NOMO-1 (cell line): ENCODE results near the gene MME.

Experiments used
- DNase-seq, 2 experiments: peaks; one replicate each; lab custom pipeline; 2025; ENCODE audit not compliant: unreplicated experiment in 2 of 2; lab: John Stamatoyannopoulos, UW

The MME gene

GRCh38 chr3:155229086-155229485, 149.0 kb downstream of the MME start:
- DNase-seq, result no peak

DNA sequence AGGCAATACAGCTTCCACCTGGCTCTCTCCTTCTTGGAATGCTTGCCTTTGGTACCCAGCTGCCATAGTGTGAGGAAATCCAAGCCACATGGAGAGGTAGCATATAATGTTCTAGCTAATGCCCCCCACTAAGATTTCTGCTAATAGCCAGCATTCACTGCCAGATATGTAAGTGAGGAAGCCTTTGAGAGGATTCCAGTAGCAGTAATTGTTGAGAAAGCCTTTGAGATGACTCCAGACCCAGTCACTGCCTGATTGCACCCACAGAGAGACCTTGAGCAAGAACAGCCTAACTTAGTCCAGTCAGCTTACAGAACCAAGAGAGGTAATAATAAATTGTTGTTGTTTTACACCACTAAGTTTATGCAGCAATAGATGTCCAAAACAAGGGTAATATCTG, 150.3 kb downstream of the MME start:
- no peak for DNase-seq

DNA sequence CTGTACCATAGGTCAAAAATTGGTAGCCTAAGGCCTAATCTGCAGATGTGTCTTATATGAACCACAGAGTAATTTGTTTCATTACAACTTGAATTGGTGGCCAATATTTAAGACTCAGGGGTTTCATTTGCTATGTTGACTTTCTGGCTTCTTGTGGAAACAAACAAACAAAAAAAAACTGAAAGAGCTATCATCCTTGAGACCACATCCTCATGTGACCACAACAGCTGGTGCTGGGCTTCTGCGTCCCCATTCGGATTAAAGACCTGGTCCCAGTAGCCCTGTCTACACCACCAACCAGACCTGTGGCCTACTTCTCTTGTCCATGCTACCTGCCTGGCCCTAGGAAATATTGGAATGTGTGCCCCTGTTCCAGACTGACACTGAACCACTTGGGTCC, 151.7 kb downstream of the MME start:
- no peak for DNase-seq

DNA sequence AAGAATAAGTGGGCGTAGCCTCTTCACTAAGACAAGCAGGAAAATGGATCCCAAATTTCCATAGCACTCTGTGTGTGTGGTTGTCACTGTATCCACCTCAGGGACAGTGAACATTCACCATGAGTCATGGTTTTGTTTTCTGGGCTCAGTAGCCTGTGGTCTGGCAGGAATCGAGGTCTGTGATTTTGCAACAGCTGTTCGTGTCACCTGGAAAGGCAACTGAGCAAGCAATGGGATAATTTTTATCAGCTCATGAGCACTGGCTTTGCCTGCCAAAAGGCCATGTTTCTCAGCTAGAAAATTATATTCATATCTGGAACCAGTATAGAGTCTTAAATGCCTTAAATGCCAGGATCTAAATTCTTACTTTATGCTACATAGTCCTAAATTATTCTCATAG, 152.5 kb downstream of the MME start:
- no peak for DNase-seq

DNA sequence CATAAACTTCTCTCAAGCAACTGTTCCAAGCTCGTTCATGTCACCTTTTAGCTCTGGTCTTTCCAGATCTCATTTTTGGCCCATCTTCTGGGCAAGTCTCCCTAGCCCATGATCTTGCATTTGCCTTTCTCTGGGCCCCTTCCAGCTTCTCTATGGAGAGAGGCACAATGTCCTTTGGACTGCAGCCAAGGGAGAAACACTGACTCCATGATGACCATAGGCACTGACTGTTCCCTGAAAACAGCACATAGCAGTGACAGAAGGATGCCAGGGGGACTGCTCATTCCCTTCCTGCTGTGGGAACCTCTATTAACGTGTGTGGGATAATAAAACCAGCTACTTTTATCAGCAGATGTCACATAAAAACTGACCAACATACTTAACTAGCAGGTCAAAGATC, 153.1 kb downstream of the MME start:
- no peak for DNase-seq
